GM19328 (cell line): ENCODE results near the gene DNAAF5.

Source experiments
- ATAC-seq: cut with Tn5 transposase; IDR thresholded peaks from one replicate; pipeline ENCODE4 v1.9.1; 2021; ENCODE audit warnings: mild to moderate bottlenecking, moderate library complexity; ENCODE audit not compliant: unreplicated experiment

DNAAF5 gene

DNA sequence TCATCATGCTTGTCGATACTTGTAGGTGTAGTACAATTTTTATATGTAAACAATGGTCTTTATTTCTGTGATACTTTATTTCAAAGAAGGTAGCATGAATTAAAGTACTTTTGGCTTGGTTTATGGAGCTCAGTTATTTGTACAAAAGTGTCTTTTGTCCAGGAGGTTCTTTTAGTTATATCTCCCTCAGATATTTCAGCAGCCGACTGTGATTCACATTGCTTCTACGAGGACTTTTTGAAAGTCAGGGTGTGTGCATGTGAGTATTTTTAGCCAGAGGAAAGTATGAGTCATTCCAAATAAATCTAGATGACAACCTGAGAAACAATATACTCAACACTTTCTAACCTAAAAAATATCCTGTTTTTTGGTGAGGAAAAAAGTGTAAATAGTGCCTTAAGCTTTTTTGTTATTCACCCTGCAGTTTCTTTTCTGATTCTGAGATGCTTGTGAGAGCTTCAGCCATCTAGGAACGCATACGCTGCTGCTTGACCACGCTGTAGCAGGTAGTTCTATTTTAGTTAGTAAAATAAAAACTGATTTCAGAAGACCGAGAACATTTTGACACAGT, 105.2 kb downstream of the DNAAF5 start:
- no peak for ATAC-seq

- ATAC-seq: no peak
Observed at GRCh38 chr7:832167-832967, 105.9 kb downstream of the DNAAF5 start, which contains the start of gene SUN1. SUN1 (plus strand) TSS chr7:832476; CDS start chr7:832525, 49 bp downstream.

- ATAC-seq: no peak
Observed at GRCh38 chr7:832968-833424, 106.5 kb downstream of the DNAAF5 start.

- no peak for ATAC-seq
Observed at GRCh38 chr7:833601-834258, 107.2 kb downstream of the DNAAF5 start.

DNA sequence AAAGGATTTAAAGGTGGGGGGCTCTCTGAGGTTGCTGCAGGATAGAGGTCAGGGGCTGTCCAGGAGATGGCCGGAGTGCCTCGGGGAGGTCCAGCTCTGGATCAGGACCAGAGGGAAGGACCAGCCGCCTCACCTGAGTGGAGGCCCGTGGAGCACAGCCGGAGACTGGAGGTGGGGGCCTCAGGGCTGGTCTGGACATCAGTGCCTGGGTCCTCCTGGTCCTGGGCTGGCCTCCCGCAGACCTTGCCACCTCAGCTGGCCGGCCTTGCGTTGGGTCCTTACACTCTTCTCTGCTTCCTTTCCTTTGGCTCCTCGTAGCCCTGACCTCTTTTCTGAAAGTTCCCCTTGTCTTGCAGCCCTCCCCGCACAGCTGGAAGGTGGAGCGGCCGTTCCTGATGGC, 107.8 kb downstream of the DNAAF5 start:
- ATAC-seq: no peak

DNA sequence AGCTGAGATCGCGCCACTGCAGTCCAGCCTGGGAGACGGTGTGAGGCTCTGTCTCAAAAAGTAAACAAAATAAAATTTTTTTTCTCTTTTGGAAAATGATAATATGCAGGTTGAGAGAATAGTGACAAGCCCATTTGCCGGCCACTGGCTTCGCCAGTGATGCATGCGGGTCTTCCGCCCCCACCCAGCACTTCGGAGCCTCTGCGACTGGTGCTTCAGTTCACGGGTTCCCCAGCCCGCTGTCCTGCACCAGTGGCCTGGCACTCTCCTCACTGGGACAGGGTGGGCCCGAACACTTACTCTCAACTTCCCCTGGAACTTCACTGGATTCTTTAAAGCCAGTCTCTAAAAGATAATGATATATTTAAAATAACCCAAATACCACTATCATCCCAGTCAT, 108.5 kb downstream of the DNAAF5 start:
- ATAC-seq: no peak

DNA sequence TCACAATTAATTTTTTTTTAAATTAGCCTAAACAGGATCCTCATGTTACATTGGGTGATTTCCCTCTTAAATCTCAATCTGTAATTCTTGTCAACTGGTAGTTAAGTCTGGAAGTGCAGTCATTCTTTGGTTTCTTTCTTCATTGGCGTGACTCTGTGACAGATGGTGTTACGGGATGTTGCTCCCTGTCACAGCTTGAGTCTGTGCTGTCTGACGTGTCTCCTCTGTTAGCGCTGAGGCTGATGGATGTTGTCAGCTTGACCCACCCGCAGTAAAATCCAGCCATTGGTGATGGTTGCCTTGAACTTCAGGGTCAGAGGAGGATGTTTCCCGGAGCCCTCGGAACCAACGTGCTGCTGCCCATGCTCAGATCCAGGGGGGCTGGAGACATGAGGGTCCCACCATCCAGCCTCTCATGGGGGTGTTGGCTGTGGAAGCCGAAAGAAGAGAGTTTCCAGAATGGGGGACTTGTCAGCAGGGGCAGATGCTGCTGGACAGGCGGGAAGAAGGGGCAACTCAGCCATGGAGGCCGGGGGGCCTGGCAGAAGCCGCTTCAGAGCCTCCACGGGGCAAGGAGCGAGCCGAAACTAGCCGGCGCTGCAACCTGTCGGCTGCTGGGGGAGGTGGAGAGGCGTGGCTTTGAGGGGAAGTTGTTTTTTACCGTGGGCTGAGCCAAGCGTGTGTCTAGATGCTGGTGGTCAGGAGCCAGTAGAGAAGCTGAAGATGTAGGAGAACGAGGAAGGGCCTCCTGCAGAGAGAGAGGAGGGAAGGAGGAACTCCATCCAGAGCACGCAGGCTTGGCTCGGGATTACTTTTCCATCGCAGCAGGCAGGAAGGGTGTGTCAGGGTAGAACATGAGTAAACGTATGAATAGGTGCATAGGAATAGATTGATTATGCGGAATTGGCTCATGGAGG, 109.2 kb downstream of the DNAAF5 start:
- ATAC-seq: no peak
